Right lobe of liver (tissue), 6 donors: ENCODE results near the gene EIF4G1. TPM values are rescaled to one million over a fixed set of nuclear protein-coding genes. Genes with fewer than 3 reads are reported as not detected.
A peak's percentile ranks its signal among the peaks of the same experiment; 100 is the strongest.

Experiments
- ATAC-seq, 4 donors: fragments of 200-7000 bp; cut with Tn5 transposase; one replicate each; pipeline ENCODE4 v1.9.1; 2020; ENCODE audit warnings: mild to moderate bottlenecking in 4 of 4, moderate library complexity in 4 of 4
- DNase-seq, 3 donors: peaks; one replicate each; pipeline ENCODE4 v3.0.0-alpha.2; 2020
- H3K27ac ChIP-seq, 3 donors: fragments of 200-600 bp; one replicate each; pipeline ENCODE4 v1.8.0; 2022
- H3K27me3 ChIP-seq, 2 donors: fragments of 200-600 bp; one replicate each; pipeline ENCODE4 v1.8.0; 2022
- H3K36me3 ChIP-seq, 4 donors: fragments of 200-600 bp; sonication (generic) in 1 of 4; one replicate each; pipeline versions ENCODE4 v1.5.1 to v1.8.0; 2017 to 2022; ENCODE audit warnings: control low read depth in 1 of 4
- H3K4me1 ChIP-seq, 4 donors: fragments of 200-600 bp; sonication (generic) in 1 of 4; one replicate each; pipeline versions ENCODE4 v1.5.1 to v1.8.0; 2017 to 2022; ENCODE audit warnings: control low read depth in 1 of 4
- H3K4me3 ChIP-seq, 3 donors: fragments of 200-600 bp; one replicate each; pipeline ENCODE4 v1.8.0; 2022
- H3K9me3 ChIP-seq, 4 donors: fragments of 200-600 bp; sonication (generic) in 1 of 4; one replicate each; pipeline versions ENCODE4 v1.5.1 to v1.8.0; 2017 to 2022; ENCODE audit warnings: control low read depth in 1 of 4
- CTCF ChIP-seq, 4 donors: fragments of 200-600 bp in 3 of 4; fragments of 450-650 bp in 1 of 4; IDR thresholded peaks; one replicate each; pipeline versions ENCODE4 v1.5.1 to v1.8.0; 2016 to 2022; ENCODE audit warnings: antibody characterized with exemption in 4 of 4, mild to moderate bottlenecking in 2 of 4
- POLR2A ChIP-seq: fragments of 450-650 bp; IDR thresholded peaks from one replicate; pipeline ENCODE4 v1.6.1; 2017; ENCODE audit warnings: antibody characterized with exemption, mild to moderate bottlenecking
- WGBS: methylation state at CpG from one replicate; pipeline ENCODE4 v1.1.6; 2018; ENCODE audit warnings: low coverage, low lambda C conversion rate; ENCODE audit not compliant: insufficient coverage; ENCODE audit errors: missing lambda C conversion rate; 5-methylcytosine and 5-hydroxymethylcytosine counted together
- intact Hi-C, 2 donors: fragments of 100-400 bp; cut with DNase I; formaldehyde crosslinking; loops; one replicate each; pipeline versions ENCODE4 v1.11.2 to v1.14.1; 2022
- total RNA-seq, 6 experiments: library from RNA; depleted of rRNA in 2 of 6; stranded (reverse); fragments of >200 nt in 2 of 6; fragmentation: NEBNext Ultra II Directional in 3 of 6; extraction: Animal tissue kit (Norgen Biotek cat#: 25700) in 3 of 6; gene quantifications; one replicate each; pipeline versions ENCODE4 v1.1.0 to v1.2.4, GENCODE V29; 2016 to 2023
- donor health status: DM: no; HTN: yes; CAD: no.
- donor health status: DM: no; HTN: no; CAD: no.
- donor health status: DM: no; HTN: no; CAD: no.
- donor health status: DM: no; HTN: yes; CAD: no.
- donor health status: DM: no; HTN: yes; CAD: no.

EIF4G1 gene
- total RNA-seq, 6 experiments from 2014 or later = 262 to 368 (median 291) TPM

GRCh38 chr3:184335291-184335660, 20.9 kb downstream of the EIF4G1 start:
- Histone ChIP-seq H3K4me3 (peak overlapping the region in 2 of 3 donors; percentile 65 to 68), H3K27me3 (no peaks in the 10 kb centered on the region), H3K36me3 (peaks cover 12 to 49% (median 33%) of the 10 kb centered on the region in 4 donors), H3K27ac (peak overlapping the region; percentile 70 to 91 (median 75)), H3K4me1 (peaks cover 0 to 6% (median 0%) of the 10 kb centered on the region in 4 donors), H3K9me3 (no peaks in the 10 kb centered on the region)
- ATAC-seq (peak; percentile 8 to 24 (median 10)), DNase-seq (no peak)
- WGBS = 36% methylated on average over 3 of the region's 4 CpGs
- intact Hi-C loops = no loop called here
- TF ChIP-seq POLR2A (no peak), CTCF (IDR thresholded peaks at IDR 0.05) (no peak)

- Histone ChIP-seq H3K9me3 (no peaks in the 10 kb centered on the region), H3K4me1 (peaks cover 0 to 6% (median 0%) of the 10 kb centered on the region in 4 donors), H3K27ac (peak overlapping the region; percentile 70 to 91 (median 75)), H3K4me3 (peak overlapping the region; percentile 65 to 69 (median 68)), H3K27me3 (no peaks in the 10 kb centered on the region), H3K36me3 (peaks cover 11 to 43% (median 29%) of the 10 kb centered on the region in 4 donors)
- peak; percentile 79 to 93 (median 82) for ATAC-seq
- no peak for TF ChIP-seq CTCF (IDR thresholded peaks at IDR 0.05)
- TF ChIP-seq POLR2A = peak; percentile 69
- intact Hi-C loops = no loop called here
- WGBS = 3% methylated on average over 11 of the region's 77 CpGs
- DNase-seq = peak; percentile 90 to 93 (median 92)
Observed at GRCh38 chr3:184335661-184336546, 21.5 kb downstream of the EIF4G1 start.

- intact Hi-C loops = no loop called here
- 19% methylated on average over 13 of the region's 17 CpGs for WGBS
- DNase-seq (no peak), ATAC-seq (peak; percentile 6 to 28 (median 10))
- no peak for TF ChIP-seq POLR2A
- TF ChIP-seq CTCF (IDR thresholded peaks at IDR 0.05) = no peak
- Histone ChIP-seq H3K4me1 (peaks cover 0 to 6% (median 0%) of the 10 kb centered on the region in 4 donors), H3K9me3 (no peaks in the 10 kb centered on the region), H3K27ac (peak overlapping the region; percentile 70 to 91 (median 75)), H3K27me3 (no peaks in the 10 kb centered on the region), H3K4me3 (peak overlapping the region; percentile 65 to 69 (median 68)), H3K36me3 (peaks cover 3 to 34% (median 22%) of the 10 kb centered on the region in 4 donors)
Observed at GRCh38 chr3:184336547-184337398, 22.4 kb downstream of the EIF4G1 start.

GRCh38 chr3:184337399-184337714, 23.0 kb downstream of the EIF4G1 start, which contains the start of gene FAM131A:
Gene FAM131A, plus strand, starts transcription at chr3:184337600. Its CDS starts 31 bp downstream, at chr3:184337631.
- H3K4me3 ChIP-seq = peak within 1 kb of the TSS; percentile 65 to 69 (median 68)
- no peak for DNase-seq
- peaks cover 0 to 6% (median 0%) of the 10 kb centered on the region in 4 donors for H3K4me1 ChIP-seq
- peaks cover 0 to 28% (median 16%) of the 10 kb centered on the region in 4 donors for H3K36me3 ChIP-seq
- H3K9me3 ChIP-seq = no peaks in the 10 kb centered on the region
- no peak for TF ChIP-seq CTCF (IDR thresholded peaks at IDR 0.05)
- TF ChIP-seq POLR2A = no peak
- ATAC-seq = no peak
- intact Hi-C loops = no loop called here
- no peaks in the 10 kb centered on the region for H3K27me3 ChIP-seq
- peak within 1 kb of the TSS; percentile 70 to 91 (median 75) for H3K27ac ChIP-seq
- 92% methylated on average over 3 of the region's 6 CpGs for WGBS
